Measurements from ENCODE around the gene CABP1. TPM values are rescaled to one million over a fixed set of nuclear protein-coding genes. Genes with fewer than 3 reads are reported as not detected.

The CABP1 gene
- total RNA-seq, 1 experiment from 2014 or later = 3.0 TPM

DNA sequence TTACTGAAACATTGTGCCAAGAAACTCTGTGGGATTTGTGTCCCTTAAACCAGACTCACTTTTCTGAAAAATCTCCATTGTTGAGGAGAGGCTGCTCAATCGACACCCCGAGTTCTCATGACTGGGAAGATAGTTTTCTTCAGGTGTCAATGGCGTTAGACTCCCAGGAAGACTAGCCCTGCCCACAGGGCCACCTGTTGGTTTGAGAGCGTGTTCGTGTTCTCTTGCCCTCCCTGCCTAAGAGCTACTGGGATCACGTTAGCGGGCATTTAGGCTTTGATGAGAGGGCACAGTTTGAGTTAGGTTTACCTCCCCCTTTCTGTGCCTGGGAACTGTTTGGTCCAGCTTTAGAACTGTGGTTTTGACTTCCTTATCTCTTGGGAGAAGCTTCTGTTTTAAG, 59.1 kb downstream of the CABP1 start:
- peaks cover 2% of the 10 kb centered on the region in 2 experiments; a peak in 3 of 4 replicates for H3K4me1 Mint-ChIP-seq
- Histone ChIP-seq H2BK20ac (ENCODE audit: low read depth, low read length, poor library complexity, severe bottlenecking) (no peak overlapping the region), H2BK12ac (ENCODE audit: insufficient read length, low read depth, low read length) (no peak overlapping the region), H4K5ac (ENCODE audit: insufficient read length, low read depth, low read length) (no peak overlapping the region), H3K4me1 (ENCODE audit: insufficient read depth, low read length) (no peaks in the 10 kb centered on the region), H3K23ac (ENCODE audit: insufficient read length, low read depth, low read length) (no peak overlapping the region), H3K18ac (ENCODE audit: insufficient read length, low read depth, low read length) (no peak overlapping the region), H3K9me3 (ENCODE audit: control insufficient read depth, low read depth, low read length) (no peaks in the 10 kb centered on the region), H4K20me1 (ENCODE audit: control insufficient read depth, insufficient read depth, insufficient read length) (no peaks in the 10 kb centered on the region), H3K4ac (ENCODE audit: low read depth, low read length) (no peak overlapping the region), H3K56ac (ENCODE audit: insufficient read length, low read depth, low read length) (no peak overlapping the region), H3K79me1 (ENCODE audit: insufficient read depth, low read depth, low read length, poor library complexity, severe bottlenecking) (no peaks in the 10 kb centered on the region), H2BK120ac (ENCODE audit: low read depth, low read length, poor library complexity, severe bottlenecking) (no peak overlapping the region), H3K27ac (ENCODE audit: insufficient read length, low read depth, low read length) (no peak overlapping the region), H2BK15ac (ENCODE audit: low read depth, low read length) (no peak overlapping the region), H3K14ac (ENCODE audit: insufficient read depth, low read length) (no peak overlapping the region), H3K79me2 (ENCODE audit: insufficient read depth, low read length) (no peaks in the 10 kb centered on the region), H3K9ac (ENCODE audit: extremely low read depth, insufficient read length, low read length) (no peak overlapping the region), H4K91ac (ENCODE audit: insufficient read length, low read depth, low read length) (no peak overlapping the region), H3K23me2 (ENCODE audit: insufficient read length, low read depth, low read length, poor library complexity, severe bottlenecking) (no peaks in the 10 kb centered on the region), H2AK5ac (ENCODE audit: insufficient read length, low read length) (no peak overlapping the region), H2AFZ (ENCODE audit: low read length) (no peak overlapping the region), H4K8ac (replicated peaks; ENCODE audit: insufficient read length, low read depth, low read length) (no peak overlapping the region), H3K4me2 (ENCODE audit: insufficient read depth, insufficient read length, low read length) (no peak overlapping the region), H3T11ph (ENCODE audit: low read length) (no peak overlapping the region), H3K27me3 (ENCODE audit: insufficient read depth, low read length) (no peaks in the 10 kb centered on the region), H2BK5ac (ENCODE audit: insufficient read length, low read length) (no peak overlapping the region)
- no peaks in the 10 kb centered on the region for H3K9me3 Mint-ChIP-seq
- peak overlapping the region in 2 of 3 experiments; percentile 22 to 29; a peak in 1 of 7 replicates for H3K27ac Mint-ChIP-seq
- H3K27me3 Mint-ChIP-seq (ENCODE audit: low read depth) = no peaks in the 10 kb centered on the region
- no peak for TF ChIP-seq CTCF (conservative IDR thresholded peaks at IDR 0.05)
- no CpG with 5 or more reads among the region's 7 CpGs for WGBS (ENCODE audit: extremely low coverage, insufficient read length, low lambda C conversion rate)
- peaks cover 47 to 83% (median 71%) of the 10 kb centered on the region in 3 experiments; a peak in 6 of 7 replicates for H3K36me3 Mint-ChIP-seq (ENCODE audit: insufficient read depth in 1 of 3, low read depth in 3 of 3)
- H3K4me3 Mint-ChIP-seq = no peak overlapping the region
- no peak for DNase-seq
